ENCODE data around the gene C15orf62. TPM values are rescaled to one million over a fixed set of nuclear protein-coding genes. Genes with fewer than 3 reads are reported as not detected.

Gene C15orf62
- total RNA-seq, 2 donors from 2014 or later: 0.51 to 1.3 TPM

- no peaks in the 10 kb centered on the region for H3K4me1 ChIP-seq (replicated peaks)
- intact Hi-C loops (cut with DNase I): loop anchor here (5.0 kb wide), 1 partner anchor 145 kb away; the partner anchor contains the start of gene VPS18
- H3K27ac ChIP-seq: no peak overlapping the region
- H3K9me3 ChIP-seq: no peaks in the 10 kb centered on the region
- peaks cover 15 to 21% of the 10 kb centered on the region in 2 donors for H3K36me3 ChIP-seq
- DNase-seq (ENCODE audit: low spot score): no peak
- H3K4me3 ChIP-seq: no peak overlapping the region
- TF ChIP-seq POLR2A (IDR thresholded peaks at IDR 0.05) (no peak), POLR2AphosphoS5 (IDR thresholded peaks at IDR 0.05) (no peak), CTCF (IDR thresholded peaks at IDR 0.05) (no peak)
- no peaks in the 10 kb centered on the region for H3K27me3 ChIP-seq (replicated peaks; ENCODE audit: insufficient read depth)
- 75% methylated on average over 3 of the region's 3 CpGs for WGBS
These were observed 22.8 kb upstream of the C15orf62 start for GRCh38 chr15:40746916-40747418.

GRCh38 chr15:40747685-40748631, 21.8 kb upstream of the C15orf62 start:
- intact Hi-C loops (cut with DNase I): loop anchor here (5.0 kb wide), 1 partner anchor 144 kb away; the partner anchor contains the start of gene VPS18
- 66% methylated on average over 7 of the region's 7 CpGs for WGBS
- no peak for TF ChIP-seq POLR2A (IDR thresholded peaks at IDR 0.05)
- TF ChIP-seq CTCF (IDR thresholded peaks at IDR 0.05): no peak
- TF ChIP-seq POLR2AphosphoS5 (IDR thresholded peaks at IDR 0.05): no peak
- no peak for DNase-seq (ENCODE audit: low spot score)
- no peaks in the 10 kb centered on the region for H3K4me1 ChIP-seq (replicated peaks)
- no peaks in the 10 kb centered on the region for H3K9me3 ChIP-seq
- peaks cover 15 to 21% of the 10 kb centered on the region in 2 donors for H3K36me3 ChIP-seq
- H3K4me3 ChIP-seq: no peak overlapping the region
- H3K27me3 ChIP-seq (replicated peaks; ENCODE audit: insufficient read depth): no peaks in the 10 kb centered on the region
- no peak overlapping the region for H3K27ac ChIP-seq

- Histone ChIP-seq H3K9me3 (no peaks in the 10 kb centered on the region), H3K27me3 (replicated peaks; ENCODE audit: insufficient read depth) (no peaks in the 10 kb centered on the region), H3K27ac (no peak overlapping the region), H3K4me1 (replicated peaks) (no peaks in the 10 kb centered on the region), H3K36me3 (peaks cover 9 to 10% of the 10 kb centered on the region in 2 donors), H3K4me3 (no peak overlapping the region)
- WGBS: 96% methylated on average over 4 of the region's 4 CpGs
- TF ChIP-seq CTCF (IDR thresholded peaks at IDR 0.05) (no peak), POLR2AphosphoS5 (IDR thresholded peaks at IDR 0.05) (no peak), POLR2A (IDR thresholded peaks at IDR 0.05) (no peak)
- no peak for DNase-seq (ENCODE audit: low spot score)
- intact Hi-C loops (cut with DNase I): loop anchor here (5.0 kb wide), 1 partner anchor 143 kb away; the partner anchor contains the start of gene VPS18
These were observed 20.6 kb upstream of the C15orf62 start for GRCh38 chr15:40749151-40749630.

- no peaks in the 10 kb centered on the region for H3K27me3 ChIP-seq (replicated peaks; ENCODE audit: insufficient read depth)
- TF ChIP-seq POLR2A (IDR thresholded peaks at IDR 0.05): no peak
- TF ChIP-seq POLR2AphosphoS5 (IDR thresholded peaks at IDR 0.05): no peak
- no peak for TF ChIP-seq CTCF (IDR thresholded peaks at IDR 0.05)
- H3K4me1 ChIP-seq (replicated peaks): no peaks in the 10 kb centered on the region
- DNase-seq (ENCODE audit: low spot score): no peak
- H3K4me3 ChIP-seq: no peak overlapping the region
- 91% methylated on average over 3 of the region's 4 CpGs for WGBS
- H3K36me3 ChIP-seq: peaks cover 0 to 9% of the 10 kb centered on the region in 2 donors
- H3K9me3 ChIP-seq: no peaks in the 10 kb centered on the region
- H3K27ac ChIP-seq: no peak overlapping the region
- intact Hi-C loops (cut with DNase I): no loop called here
These were observed 18.9 kb upstream of the C15orf62 start for GRCh38 chr15:40750885-40751284.

Measured in prostate gland (tissue), 2 donors.